Heart left ventricle (tissue), 13 donors: Measurements from ENCODE around the gene RAD51.

Experiments used
- POLR2A ChIP-seq, 2 donors: fragments of 450-650 bp; IDR thresholded peaks; one replicate each; pipeline ENCODE4 v1.6.1; 2017; ENCODE audit warnings: antibody characterized with exemption in 2 of 2, mild to moderate bottlenecking in 2 of 2, moderate library complexity in 2 of 2
- TF ChIP-seq, protein P1 (sequence below), 12 donors: fragments of 200-600 bp; sonication (generic) in 4 of 12; IDR thresholded peaks; one replicate each; pipeline versions ENCODE4 v1.5.0 to v1.8.0; 2018 to 2022; ENCODE audit warnings: antibody characterized with exemption in 12 of 12, mild to moderate bottlenecking in 5 of 12
- donor health status: ischemic (EF 13 %, LVEDD 7.1; RV severe dilation, severe dysfunction).
- donor health status: DM: no; HTN: yes; CAD: no.
- donor health status: DM: no; HTN: no; CAD: no.
- donor health status: ischemic (EF 25% LVEDD 6.9; RV normal size, moderate dysfunction).
- donor health status: ischemic (EF 25% LVEDD 5.7; RV mildly dilated, moderate dysfunction).
- donor health status: ischemic (EF 35%, LVEDD 5.7; RV mildly dilated, moderate dysfunction).
- donor health status: nonischemic (EF 11% LVEDD 7.7; RV severe dilation, severe dysfunction).
- donor health status: DM: yes; HTN: yes; CAD: no.
- donor health status: PGD.
- donor health status: ischemic (EF 29% LVEDD 5.4; RV normal size, mild dysfunction).
- donor health status: nonischemic (EF 23%, LVEDD 6.1; RV moderate dilation, normal function).

DNA sequence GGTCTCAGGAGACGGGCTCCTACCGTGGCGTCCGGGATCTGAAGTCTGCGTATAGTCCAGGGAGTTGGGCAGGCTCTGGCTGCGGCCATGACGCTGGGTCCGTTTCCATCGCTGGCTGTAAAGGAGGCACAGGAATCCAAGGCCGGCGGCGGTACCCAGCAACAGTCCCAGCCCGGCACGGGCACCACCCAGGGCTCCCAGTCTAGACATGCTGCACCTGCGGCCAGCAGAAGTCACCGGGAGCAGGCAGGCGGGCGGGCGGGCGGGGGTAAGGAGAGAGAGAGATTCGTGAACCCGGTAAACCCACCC lies 59.6 kb downstream of the RAD51 start:
- TF ChIP-seq, protein P1, sequence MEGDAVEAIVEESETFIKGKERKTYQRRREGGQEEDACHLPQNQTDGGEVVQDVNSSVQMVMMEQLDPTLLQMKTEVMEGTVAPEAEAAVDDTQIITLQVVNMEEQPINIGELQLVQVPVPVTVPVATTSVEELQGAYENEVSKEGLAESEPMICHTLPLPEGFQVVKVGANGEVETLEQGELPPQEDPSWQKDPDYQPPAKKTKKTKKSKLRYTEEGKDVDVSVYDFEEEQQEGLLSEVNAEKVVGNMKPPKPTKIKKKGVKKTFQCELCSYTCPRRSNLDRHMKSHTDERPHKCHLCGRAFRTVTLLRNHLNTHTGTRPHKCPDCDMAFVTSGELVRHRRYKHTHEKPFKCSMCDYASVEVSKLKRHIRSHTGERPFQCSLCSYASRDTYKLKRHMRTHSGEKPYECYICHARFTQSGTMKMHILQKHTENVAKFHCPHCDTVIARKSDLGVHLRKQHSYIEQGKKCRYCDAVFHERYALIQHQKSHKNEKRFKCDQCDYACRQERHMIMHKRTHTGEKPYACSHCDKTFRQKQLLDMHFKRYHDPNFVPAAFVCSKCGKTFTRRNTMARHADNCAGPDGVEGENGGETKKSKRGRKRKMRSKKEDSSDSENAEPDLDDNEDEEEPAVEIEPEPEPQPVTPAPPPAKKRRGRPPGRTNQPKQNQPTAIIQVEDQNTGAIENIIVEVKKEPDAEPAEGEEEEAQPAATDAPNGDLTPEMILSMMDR (IDR thresholded peaks at IDR 0.05): no peak
- no peak for TF ChIP-seq POLR2A (IDR thresholded peaks at IDR 0.05)
